HG02885 (cell line): ENCODE measurements around the gene IMP3.

Experiments
- ATAC-seq: cut with Tn5 transposase; IDR thresholded peaks from one replicate; pipeline ENCODE4 v1.9.1; 2021; ENCODE audit warnings: mild to moderate bottlenecking; ENCODE audit not compliant: unreplicated experiment, poor library complexity

IMP3 gene

GRCh38 chr15:75673426-75674235, 33.6 kb upstream of the IMP3 start:
- ATAC-seq, result no peak

GRCh38 chr15:75672646-75673425, 32.8 kb upstream of the IMP3 start:
- no peak for ATAC-seq

GRCh38 chr15:75671730-75672602, 31.9 kb upstream of the IMP3 start:
- no peak for ATAC-seq

GRCh38 chr15:75669879-75670212, 29.8 kb upstream of the IMP3 start:
- ATAC-seq, result no peak

GRCh38 chr15:75669191-75669878, 29.3 kb upstream of the IMP3 start:
- ATAC-seq, result no peak

GRCh38 chr15:75666823-75667501, 26.9 kb upstream of the IMP3 start:
- ATAC-seq, result no peak

- ATAC-seq, result no peak
Measured at GRCh38 chr15:75663931-75664421, 24.0 kb upstream of the IMP3 start.

- ATAC-seq, result no peak
Measured at GRCh38 chr15:75662823-75663519, 22.9 kb upstream of the IMP3 start.

GRCh38 chr15:75661756-75662140, 21.7 kb upstream of the IMP3 start:
- ATAC-seq, result no peak

- no peak for ATAC-seq
Measured at GRCh38 chr15:75661100-75661755, 21.2 kb upstream of the IMP3 start.

- ATAC-seq, result no peak
Measured at GRCh38 chr15:75659928-75660645, 20.1 kb upstream of the IMP3 start.

GRCh38 chr15:75659141-75659771, 19.2 kb upstream of the IMP3 start:
- no peak for ATAC-seq

- ATAC-seq, result no peak
Measured at GRCh38 chr15:75656813-75657212, 16.8 kb upstream of the IMP3 start.

GRCh38 chr15:75656331-75656730, 16.3 kb upstream of the IMP3 start:
- no peak for ATAC-seq

GRCh38 chr15:75655931-75656330, 15.9 kb upstream of the IMP3 start:
- ATAC-seq, result no peak

- ATAC-seq, result no peak
Measured at GRCh38 chr15:75654201-75654907, 14.3 kb upstream of the IMP3 start.
